Choroid plexus epithelial cell (primary cell): ENCODE results near the gene GSTCD.
"Not testable (repeated sequence)": the region's sequence is repeated elsewhere in the genome, so short reads cannot be mapped to it uniquely, and the experiment has no call there.

Experiments
- DNase-seq: peaks from one replicate; pipeline ENCODE4 v3.0.0-alpha.2; 2010; ENCODE audit warnings: low read depth
- H3K4me3 ChIP-seq: 2 replicates; pipeline ENCODE4 v1.5.1; 2011; ENCODE audit warnings: low read depth, mild to moderate bottlenecking, control low read depth, low read length, moderate library complexity
- CTCF ChIP-seq: conservative IDR thresholded peaks from 2 replicates; pipeline ENCODE4 v1.5.1; 2011; ENCODE audit warnings: low read depth, mild to moderate bottlenecking, control low read depth, inconsistent platforms, low read length, moderate library complexity

Gene GSTCD

GRCh38 chr4:105851196-105851595 is 142.6 kb downstream of the GSTCD start:
- no peak for DNase-seq
- H3K4me3 ChIP-seq = no peak overlapping the region
- TF ChIP-seq CTCF = no peak

GRCh38 chr4:105852230-105852629 is 143.6 kb downstream of the GSTCD start:
- H3K4me3 ChIP-seq, DNase-seq: not testable (repeated sequence)

- no peak overlapping the region for H3K4me3 ChIP-seq
- no peak for DNase-seq
- no peak for TF ChIP-seq CTCF
These were observed 150.0 kb downstream of the GSTCD start for GRCh38 chr4:105858466-105859040.

GRCh38 chr4:105859233-105859632 is 150.6 kb downstream of the GSTCD start:
- no peak overlapping the region for H3K4me3 ChIP-seq
- no peak for TF ChIP-seq CTCF
- DNase-seq = peak; percentile 83

- no peak overlapping the region for H3K4me3 ChIP-seq
- DNase-seq = no peak
- TF ChIP-seq CTCF = no peak
These were observed 162.4 kb downstream of the GSTCD start for GRCh38 chr4:105870963-105871362.

- no peak for TF ChIP-seq CTCF
- no peak for DNase-seq
These were observed 163.4 kb downstream of the GSTCD start for GRCh38 chr4:105871997-105872396.

GRCh38 chr4:105875233-105875632 is 166.6 kb downstream of the GSTCD start:
- no peak for TF ChIP-seq CTCF
- DNase-seq = no peak
- H3K4me3 ChIP-seq = no peak overlapping the region

More at GRCh38 chr4:105871997-105872396, 163.4 kb downstream of the GSTCD start:
- no peak overlapping the region for H3K4me3 ChIP-seq
